Tongue (tissue), 2 donors: ENCODE measurements around the gene KCNK10. TPM values are rescaled to one million over a fixed set of nuclear protein-coding genes. Genes with fewer than 3 reads are reported as not detected.

Source experiments
- DNase-seq: peaks from one replicate; pipeline ENCODE4 v3.0.0-alpha.2; 2015
- total RNA-seq: library from RNA; depleted of rRNA; stranded (reverse); fragments of >200 nt; gene quantifications from one replicate; pipeline ENCODE4 v1.2.3, GENCODE V29; 2014

The KCNK10 gene
- total RNA-seq, 1 donor from 2014 or later: 0.92 TPM

DNA sequence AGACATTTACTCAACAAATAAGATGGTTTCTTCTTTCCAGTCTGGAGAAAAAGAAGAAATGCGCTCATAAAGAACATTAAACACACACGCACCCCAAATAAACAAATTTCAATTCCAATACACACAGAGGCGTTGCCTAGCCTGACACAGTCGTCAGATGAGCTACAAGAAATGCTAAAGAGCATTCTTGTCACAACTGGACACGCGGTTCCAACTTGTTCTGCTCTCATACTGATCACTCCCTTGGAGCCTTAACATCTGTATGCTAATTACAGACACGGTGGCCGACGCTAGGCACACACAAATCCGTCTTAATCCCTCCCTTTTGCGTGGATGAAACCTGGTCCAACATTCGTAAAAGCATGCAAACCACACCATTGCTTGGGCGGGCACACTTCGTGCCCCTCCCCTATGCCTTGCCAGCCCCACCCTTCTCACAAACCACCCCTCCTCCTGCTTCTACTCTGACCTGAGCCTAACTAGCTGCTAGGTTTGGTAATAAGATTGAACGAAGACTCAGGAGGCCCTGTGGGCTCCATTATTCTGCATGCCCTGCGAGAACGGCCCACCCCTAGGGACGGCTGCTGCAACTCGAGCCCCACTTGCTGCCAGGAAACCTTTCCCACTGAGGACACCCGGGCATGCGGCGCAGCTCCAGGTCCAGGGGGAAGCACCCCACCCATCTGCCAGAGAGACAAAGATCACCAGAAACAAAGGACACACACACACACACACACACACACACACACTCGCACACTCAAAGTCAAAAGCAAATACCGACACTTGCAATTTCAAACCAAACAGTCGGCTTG, 1.2 kb downstream of the KCNK10 start:
- DNase-seq: peak; percentile 17

DNA sequence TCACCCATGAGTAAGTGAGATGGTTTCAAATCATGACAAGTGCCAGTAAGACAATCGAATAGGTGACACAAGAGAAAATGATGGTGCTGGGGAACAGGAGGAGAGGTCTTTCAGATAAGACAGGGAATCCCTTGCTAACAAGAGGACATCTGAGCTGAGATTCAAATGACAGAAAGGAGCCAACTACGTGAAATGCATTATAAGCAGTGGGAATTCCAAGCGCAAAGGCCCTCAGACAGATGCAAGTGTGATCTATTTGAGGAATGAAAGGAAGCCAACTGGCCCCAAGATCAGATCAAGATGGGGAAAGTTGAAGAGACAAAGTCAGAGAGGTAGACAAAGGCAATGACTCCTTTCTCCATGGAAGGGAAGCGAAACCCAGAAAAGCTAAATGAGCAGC, 4.7 kb downstream of the KCNK10 start:
- no peak for DNase-seq

DNA sequence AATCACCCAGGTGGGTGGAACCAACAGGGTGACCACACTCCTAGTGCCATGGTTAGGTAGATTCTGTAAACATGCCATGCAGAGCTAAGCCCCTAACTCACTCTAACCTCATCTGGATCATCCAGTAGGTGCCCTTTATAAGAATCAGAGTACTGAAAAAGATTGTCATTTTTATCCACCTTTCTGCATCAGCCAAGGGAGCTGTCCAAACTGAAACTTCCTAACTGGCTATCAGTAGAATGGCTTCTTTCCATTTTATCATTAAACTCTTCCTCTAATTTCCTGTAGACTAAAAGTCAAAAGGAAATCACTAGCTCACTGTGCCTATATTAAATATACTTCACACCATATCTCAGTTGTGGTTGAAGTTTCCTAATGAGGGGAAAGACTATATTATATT, 6.5 kb downstream of the KCNK10 start:
- DNase-seq: no peak

DNA sequence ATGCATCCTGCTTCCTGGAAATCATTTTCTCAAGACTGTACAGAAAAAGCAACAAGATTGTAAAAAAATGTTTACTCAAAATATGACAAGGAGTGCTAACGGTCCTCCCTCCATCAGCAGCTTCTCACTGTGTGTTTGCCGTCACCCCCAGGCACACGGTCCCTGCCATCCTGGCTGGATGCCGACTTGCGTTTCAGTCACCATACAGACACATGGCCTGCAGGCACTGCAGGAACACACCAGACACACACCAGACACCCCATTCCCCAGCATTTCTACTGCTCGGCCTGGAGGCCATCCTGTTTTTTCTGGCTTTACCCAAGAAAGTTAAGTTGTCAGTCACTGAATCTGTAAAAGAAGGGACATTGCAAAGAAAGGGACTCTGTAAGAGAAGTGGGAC, 10.8 kb downstream of the KCNK10 start:
- DNase-seq: no peak

DNA sequence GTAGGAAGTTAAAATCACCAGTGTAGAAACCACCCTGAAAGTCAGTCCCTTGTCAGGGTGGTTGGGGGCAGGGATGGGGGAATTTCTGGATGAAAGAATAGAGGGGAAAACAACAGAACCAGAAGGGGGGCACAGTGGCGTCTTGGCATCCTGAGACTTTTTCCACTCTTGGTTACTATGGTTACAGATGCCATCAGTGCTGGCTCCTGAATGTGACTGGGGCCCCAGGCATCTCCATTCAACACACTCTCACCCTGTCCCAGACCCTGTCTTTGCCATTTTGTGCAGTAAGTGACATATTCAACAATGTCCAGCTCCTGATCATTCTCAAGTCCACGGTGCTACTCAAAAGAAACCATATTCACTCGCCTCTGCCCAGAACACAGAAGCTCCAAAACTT, 11.3 kb downstream of the KCNK10 start:
- DNase-seq: no peak

DNA sequence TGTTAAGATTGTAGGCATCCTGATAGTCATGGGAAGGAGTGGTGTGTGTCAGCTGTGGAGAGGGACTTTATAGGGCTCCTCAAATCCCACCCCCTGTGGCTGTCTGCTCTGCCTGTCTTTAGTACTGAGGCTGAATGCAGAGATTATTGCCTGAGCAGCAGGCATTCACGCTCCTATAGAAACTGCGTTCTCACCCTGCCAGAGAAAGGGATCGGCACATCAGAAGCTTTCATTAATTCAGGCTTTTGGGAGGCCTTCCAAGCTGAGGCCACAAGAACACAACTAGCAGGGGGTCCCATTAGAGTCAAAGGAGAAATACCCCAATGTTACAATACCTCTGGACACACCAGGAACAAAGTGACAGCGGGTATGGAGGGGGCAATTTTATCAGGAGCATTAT, 12.6 kb downstream of the KCNK10 start:
- DNase-seq: no peak

DNA sequence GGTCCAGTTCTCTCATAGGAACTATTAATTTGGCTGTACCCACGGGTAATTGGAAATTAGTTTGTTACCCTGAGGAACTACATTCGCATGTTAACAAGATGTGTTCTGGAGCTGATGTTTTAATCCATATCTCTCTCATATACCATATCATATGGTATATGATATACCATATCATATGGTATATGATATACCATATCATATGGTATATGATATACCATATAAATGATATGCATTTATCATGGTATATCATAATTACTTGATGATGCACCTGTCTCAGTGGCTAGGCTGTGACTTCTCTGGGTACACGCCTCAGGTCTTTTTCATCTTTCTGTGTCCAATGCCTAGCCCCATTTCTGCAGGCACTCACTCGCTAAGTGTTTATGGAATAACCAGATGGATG, 13.0 kb downstream of the KCNK10 start:
- no peak for DNase-seq

DNA sequence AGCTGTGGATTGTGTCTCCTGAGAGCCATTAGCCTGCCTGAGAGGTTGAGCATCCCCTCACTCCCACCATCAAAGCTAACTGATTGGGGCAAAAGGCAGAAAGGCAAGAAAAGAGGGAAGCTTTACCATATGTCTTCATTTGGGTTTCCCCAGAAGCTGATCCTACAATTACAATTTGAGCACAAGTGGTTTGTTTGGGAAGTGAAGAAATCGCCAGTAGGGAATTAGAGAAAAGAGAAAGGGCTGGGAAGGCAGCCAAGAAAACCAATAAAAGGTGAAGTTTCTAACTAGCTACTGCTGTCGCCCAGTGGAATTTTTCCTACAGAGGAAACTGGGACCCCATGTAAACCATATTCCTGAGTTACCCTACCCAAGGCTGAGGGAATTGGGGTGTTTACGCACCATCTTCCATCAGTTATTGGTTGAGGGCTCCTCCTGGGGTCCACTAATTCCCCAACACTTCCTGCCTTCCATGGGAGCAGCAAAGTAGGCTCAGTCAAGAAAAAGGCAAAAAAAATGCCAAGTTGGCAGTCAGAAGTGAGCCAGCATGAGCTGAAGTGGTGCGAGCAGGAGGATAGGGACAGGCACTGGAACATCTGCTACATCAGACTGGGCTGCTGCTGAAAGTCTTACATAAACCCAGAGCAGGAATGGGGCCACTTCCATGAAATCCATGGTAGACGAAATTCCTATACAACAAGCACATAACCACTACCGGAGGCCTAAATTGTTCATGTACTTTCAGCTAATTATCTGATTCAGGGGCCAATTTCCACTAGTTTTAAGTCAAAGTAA, 17.3 kb downstream of the KCNK10 start:
- DNase-seq: no peak

DNA sequence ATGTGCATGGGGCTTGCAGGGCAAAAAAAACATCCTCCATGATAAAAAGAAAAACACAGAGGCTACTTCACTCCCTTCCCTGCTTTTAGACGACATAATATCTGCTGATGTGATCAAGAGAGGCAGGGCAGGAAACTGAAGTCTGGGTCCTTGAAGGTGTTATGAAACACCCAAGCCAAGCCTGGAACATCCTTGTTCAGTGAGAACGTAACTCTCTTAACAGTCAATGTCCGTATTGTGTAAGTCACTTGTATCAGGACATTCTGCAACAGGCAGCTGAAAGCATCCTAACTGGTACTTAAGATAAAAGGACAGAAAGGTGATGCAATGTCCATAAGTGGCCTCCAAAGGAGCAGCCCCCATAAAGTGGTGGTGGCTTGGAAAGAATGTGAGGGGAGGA, 20.0 kb downstream of the KCNK10 start:
- no peak for DNase-seq

DNA sequence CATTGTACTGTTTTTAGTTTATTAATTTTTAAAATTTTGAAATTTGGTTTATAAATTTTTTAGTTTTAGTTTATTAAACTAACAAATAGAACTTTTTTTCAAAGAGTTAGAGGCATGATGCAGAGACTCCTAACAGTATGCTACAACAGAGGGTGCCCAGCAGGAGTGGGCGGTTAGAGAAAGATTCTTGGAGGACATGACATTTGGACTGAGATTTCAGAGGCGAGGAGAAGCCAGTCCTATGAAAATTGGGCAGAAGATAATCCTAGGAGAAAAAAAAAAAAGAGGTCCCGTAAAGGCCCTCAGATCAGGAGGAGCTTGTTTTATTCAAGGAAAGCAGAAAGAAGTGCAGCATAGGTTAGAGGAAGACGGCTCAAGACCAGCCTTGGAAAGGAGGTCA, 21.7 kb downstream of the KCNK10 start:
- no peak for DNase-seq

DNA sequence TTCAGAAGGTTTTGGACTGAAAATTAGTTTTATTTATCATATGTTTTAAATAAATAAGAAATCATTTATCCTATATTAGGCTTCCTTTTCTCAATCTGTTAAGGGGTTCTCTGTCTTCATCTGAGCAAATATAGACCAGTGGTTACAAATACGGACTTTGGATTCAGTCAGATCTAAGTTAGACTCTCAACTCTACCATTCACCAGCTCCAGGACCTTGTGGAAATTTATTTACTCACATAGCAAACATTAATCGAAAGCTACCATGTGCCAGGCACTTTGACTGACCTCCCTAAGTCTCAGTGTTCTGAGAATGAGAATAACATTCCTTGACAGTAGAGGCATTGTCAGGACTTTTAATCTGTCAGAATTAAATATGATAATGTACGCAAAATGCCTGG, 22.3 kb downstream of the KCNK10 start:
- DNase-seq: no peak

DNA sequence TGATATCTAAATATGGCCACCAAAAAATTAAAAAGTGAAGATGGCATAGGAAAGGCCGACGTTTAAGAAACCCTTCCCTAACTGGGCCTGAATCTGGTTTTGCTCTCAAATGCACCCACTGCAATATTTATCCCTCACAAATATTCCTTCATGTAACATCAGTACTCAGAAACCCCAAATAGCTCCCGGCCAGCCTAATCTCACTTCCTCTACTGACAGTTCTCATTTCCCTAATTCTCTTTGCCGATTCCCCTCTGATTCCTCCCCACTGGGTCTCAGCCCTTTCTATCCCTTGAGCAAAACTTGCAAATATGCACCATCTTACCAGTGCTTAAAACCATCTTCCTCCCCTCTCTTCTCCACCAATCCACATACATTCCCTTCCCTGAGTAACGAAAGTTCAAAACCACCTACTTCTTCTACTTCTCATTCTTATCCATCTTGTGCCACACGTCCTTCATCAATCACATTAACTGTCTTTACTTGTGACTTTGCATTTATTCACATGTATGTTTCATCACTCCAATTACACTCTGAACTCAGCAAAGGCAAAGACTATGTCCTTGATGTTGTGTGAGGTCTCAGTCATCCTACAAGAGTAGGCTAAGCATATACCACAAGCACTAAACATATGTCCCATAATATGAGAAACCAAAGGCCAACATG, 23.1 kb downstream of the KCNK10 start:
- DNase-seq: no peak

DNA sequence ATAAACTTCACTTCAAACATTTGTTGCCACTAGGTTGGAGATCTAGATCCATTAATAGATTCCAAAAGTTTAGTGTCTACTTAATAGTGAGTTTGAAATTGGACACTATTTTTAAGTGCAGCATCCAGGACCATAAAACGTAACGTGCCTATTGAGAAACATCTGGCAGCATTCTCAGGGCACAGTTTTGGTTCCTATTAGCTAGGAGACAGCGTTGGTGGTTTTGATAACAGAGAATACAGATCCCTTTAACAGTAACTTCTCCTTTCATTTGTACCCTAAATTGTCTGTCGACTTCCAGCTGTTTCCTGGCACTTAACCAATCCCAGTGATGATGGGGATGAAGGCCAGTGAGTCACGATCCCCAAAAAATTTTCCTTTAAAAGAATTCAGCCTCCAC, 25.8 kb downstream of the KCNK10 start:
- no peak for DNase-seq

DNA sequence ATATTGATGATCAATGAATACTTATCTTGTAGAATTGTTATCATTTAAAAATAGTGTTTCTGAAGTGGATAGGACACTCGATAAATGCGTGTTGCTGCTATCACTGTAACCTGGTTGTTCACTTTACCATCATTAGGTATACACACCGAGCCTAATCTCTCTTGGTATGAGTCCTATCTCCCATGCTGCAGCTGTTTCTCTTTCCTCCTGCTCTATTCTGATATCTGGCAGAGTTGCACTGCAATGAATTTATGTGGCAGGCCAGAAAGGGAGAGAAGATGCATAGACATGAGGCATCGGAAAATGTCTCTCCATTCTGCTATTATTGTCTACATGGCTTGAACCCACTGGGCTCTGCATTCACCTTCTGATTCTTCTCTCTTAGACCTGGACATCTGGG, 26.7 kb downstream of the KCNK10 start:
- DNase-seq: no peak

DNA sequence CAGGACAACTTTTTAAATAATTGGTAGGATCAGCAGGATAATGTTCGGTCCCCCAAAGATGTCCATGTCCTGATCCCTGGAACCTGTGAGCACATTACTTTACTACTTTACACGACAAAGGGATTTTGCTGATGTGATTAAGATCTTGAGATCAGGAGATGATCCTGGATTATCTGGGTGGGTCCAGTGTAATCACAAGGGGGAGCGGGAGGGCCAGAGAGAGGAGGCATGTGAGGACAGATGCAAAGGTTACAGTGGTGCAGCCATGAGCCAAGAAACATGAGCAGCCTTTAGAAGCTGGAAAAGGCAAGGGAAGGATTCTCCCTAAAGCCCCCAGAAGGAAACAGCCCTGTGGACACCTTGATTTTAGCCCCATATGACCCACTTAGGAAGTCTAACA, 33.1 kb downstream of the KCNK10 start:
- DNase-seq: no peak

DNA sequence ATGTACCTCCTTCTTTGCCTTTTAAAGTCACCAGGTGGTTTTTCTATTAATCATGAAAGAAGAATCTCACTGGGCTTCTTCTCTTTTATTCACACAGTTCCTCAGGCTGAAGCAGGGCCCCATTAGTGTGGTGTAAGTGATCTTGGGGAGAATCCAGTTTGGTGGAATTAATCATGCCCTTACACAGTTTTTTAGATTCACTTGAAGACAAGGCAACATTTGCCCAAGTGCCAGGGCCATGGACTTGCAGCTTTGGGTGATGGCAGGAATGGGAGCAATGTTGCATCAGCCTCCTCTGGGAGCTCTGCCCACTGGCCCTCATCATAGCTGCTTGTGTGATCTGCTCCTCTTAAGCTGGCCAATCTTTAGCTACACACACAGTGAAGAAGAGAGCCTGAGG, 33.8 kb downstream of the KCNK10 start:
- no peak for DNase-seq

DNA sequence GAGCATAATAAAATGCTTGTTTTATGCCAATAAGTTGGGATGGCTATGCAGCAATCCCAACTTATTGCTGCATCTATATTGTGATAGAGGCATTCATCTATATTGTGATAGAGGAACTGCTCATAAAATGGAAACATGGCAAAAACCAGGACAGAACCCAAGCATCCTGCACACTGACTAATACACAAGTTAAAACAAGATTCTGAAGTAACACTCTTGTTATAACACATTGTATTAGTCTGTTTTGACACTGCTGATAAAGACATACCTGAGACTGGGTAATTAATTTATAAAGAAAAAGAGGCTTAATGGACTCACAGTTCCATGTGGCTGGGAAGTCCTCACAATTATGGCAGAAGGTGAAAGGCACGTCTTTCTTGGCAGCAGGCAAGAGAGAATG, 36.8 kb downstream of the KCNK10 start:
- no peak for DNase-seq

DNA sequence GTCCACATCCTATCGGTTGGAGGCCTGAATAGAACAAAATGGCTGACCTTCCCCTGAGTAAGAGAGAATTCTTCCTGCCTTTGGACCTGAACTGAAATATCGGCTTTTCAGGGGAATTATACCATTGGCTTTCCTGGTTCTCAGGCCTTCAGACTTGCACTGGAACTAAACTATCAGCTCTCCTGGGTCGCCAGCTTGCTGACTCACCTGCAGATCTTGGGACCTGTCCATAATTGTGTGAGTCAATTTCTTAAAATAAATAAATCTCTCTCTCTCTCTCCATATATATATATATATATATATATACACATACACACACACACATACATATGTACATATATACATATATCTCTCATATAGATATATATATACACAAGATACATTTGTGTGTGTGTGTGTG, 41.6 kb downstream of the KCNK10 start:
- DNase-seq: no peak

DNA sequence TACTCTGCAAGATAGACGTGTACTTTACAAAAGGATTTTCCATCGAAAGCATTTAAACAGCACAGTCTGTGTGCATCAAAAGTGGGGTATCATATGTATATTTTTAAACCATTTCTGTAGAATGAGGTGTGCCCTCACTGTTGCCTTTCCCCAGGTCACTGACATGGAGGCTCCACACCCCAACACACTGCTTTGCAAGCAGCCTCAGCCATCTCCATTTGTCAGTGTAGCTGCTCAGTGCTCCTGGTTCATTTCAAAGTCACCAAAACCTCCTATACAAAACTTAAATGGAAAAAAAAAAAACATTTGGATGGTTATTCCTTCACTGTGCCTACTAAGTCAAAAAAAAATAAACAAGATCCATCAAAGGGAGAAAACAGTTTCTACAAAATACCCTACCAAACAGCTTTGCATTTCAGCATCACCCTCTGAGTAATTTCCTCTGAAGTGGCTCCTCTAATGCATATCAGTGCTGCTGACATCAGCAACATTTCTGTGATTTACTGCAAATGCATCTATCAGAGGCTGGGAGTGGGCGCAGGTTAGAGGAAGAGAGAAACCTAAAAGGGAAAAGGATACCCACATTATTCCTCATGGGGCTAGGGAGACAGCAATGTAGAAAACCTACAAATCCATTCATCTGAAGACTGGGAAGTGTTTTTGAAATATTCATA, 46.0 kb downstream of the KCNK10 start:
- DNase-seq: no peak

DNA sequence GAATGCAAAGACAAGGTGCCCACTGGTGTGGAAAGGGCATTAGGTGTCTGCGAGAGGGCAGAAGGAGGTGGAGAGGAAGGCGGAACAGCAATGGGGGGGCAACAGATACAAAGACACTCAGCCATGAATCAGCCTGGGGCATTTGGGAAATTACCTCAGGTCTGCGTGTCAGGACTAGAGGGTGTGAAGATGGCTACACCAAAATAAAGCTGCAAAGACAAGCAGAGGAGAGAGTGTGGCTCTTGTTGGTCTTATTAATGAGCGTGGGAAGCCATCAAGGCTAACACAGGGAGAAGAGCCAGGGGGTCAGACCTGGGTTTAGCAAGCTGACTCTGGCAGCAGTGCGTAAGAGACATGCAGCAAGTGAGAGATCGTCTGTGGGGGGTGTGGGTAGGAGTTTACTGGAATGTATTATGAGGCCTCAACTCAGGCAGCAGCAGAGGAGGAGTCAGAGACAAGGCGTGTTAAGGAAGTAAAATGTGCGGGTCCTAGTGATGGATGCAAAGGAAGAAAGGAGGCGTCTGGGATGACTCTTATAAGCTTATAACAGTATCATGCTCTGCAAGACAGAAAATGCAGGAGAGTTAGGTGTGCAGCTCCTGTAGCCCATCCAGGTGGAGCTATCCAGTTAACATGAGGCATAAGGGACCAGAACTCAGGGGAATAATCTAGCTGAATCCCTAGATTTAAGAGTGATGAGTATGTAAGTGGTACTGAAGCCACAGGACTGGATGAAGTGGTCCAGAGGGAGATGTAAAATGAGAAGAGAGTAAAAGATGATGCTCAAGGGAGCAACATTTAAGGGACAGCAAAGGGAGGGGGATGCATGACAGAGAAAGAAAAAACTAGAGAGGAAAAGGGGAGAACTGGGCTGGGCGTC, 50.4 kb downstream of the KCNK10 start:
- DNase-seq: no peak

DNA sequence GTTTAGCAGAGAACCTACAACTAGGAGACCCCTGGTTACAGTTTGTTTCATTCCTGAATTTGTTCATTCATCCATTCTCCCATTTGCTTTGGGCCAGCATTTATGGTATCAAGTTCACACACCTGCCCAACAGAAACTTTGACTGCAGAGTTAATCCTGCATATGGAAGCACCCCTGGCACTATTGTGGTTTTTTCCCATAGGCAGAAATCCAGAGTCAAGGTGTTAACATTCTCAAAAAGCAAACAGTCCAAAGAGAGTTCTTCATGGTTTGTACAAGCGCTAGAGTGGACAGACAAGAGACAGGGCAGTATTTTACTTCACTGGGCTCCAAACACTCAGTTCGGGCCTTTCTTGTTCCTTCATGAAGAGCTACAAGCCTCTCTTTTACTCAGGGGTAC, 51.9 kb downstream of the KCNK10 start:
- DNase-seq: no peak

DNA sequence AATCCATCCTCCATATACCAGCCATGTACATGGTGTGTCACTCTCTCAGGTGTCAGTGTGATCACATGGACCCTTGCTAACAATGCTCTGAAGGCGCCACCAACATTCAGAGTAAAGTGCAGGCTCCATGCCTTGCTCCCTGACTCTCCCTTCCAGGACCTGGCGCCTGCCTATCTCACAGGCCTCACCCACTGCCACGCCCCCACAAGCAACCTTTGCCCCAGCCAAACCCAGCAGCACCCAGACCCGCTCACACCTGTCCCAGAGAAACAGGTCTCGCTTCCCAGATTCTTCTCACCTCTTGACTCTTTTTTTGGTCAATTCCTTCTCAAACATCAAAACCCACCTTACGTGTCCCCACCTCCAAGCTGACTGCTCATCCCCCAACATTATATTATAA, 52.3 kb downstream of the KCNK10 start:
- no peak for DNase-seq
